Measurements from ENCODE around the gene MOSPD2. TPM values are rescaled to one million over a fixed set of nuclear protein-coding genes. Genes with fewer than 3 reads are reported as not detected.

MOSPD2 gene
- total RNA-seq, 1 experiment from 2014 or later = 6.4 TPM

DNA sequence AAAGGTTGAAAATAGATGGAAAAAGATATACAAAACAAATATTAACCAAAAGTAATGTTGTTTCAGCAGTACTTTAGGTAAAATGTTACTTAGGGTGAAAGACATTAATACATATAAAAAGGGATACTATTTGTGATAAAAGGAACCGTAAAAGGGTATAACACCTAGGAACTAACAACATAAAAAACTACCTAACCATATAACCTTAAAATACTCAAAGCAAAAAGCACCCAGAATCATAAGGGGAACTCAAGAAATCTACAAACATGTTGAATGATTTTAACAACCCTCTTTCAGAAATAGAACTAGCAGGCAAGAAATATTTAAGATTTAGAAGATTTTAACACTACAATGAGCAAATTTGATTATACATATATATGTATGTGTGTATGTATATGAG is 11.5 kb downstream of the MOSPD2 start:
- Histone ChIP-seq H4K5ac (ENCODE audit: insufficient read length, low read depth, low read length) (no peak overlapping the region), H3K9me3 (ENCODE audit: control insufficient read depth, low read depth, low read length) (no peaks in the 10 kb centered on the region), H4K20me1 (ENCODE audit: control insufficient read depth, insufficient read depth, insufficient read length) (no peaks in the 10 kb centered on the region), H2BK120ac (ENCODE audit: low read depth, low read length, poor library complexity, severe bottlenecking) (no peak overlapping the region), H2BK5ac (ENCODE audit: insufficient read length, low read length) (no peak overlapping the region), H3K56ac (ENCODE audit: insufficient read length, low read depth, low read length) (no peak overlapping the region), H4K8ac (replicated peaks; ENCODE audit: insufficient read length, low read depth, low read length) (no peak overlapping the region), H3K79me2 (ENCODE audit: insufficient read depth, low read length) (no peaks in the 10 kb centered on the region), H3K23ac (ENCODE audit: insufficient read length, low read depth, low read length) (no peak overlapping the region), H3K4ac (ENCODE audit: low read depth, low read length) (no peak overlapping the region), H3K79me1 (ENCODE audit: insufficient read depth, low read depth, low read length, poor library complexity, severe bottlenecking) (no peaks in the 10 kb centered on the region), H3K27me3 (ENCODE audit: insufficient read depth, low read length) (no peaks in the 10 kb centered on the region), H3K23me2 (ENCODE audit: insufficient read length, low read depth, low read length, poor library complexity, severe bottlenecking) (no peaks in the 10 kb centered on the region), H3K4me2 (ENCODE audit: insufficient read depth, insufficient read length, low read length) (no peak overlapping the region), H2BK12ac (ENCODE audit: insufficient read length, low read depth, low read length) (no peak overlapping the region), H2AFZ (ENCODE audit: low read length) (no peak overlapping the region), H2BK20ac (ENCODE audit: low read depth, low read length, poor library complexity, severe bottlenecking) (no peak overlapping the region), H3T11ph (ENCODE audit: low read length) (no peak overlapping the region), H3K27ac (ENCODE audit: insufficient read length, low read depth, low read length) (no peak overlapping the region), H3K9ac (ENCODE audit: extremely low read depth, insufficient read length, low read length) (no peak overlapping the region), H2AK5ac (ENCODE audit: insufficient read length, low read length) (no peak overlapping the region), H2BK15ac (ENCODE audit: low read depth, low read length) (no peak overlapping the region), H3K14ac (ENCODE audit: insufficient read depth, low read length) (no peak overlapping the region), H3K18ac (ENCODE audit: insufficient read length, low read depth, low read length) (no peak overlapping the region), H4K91ac (ENCODE audit: insufficient read length, low read depth, low read length) (no peak overlapping the region), H3K4me1 (ENCODE audit: insufficient read depth, low read length) (no peaks in the 10 kb centered on the region)
- H3K4me3 Mint-ChIP-seq = no peak overlapping the region
- no peak for DNase-seq
- peaks cover 56 to 68% of the 10 kb centered on the region in 2 experiments for H3K9me3 Mint-ChIP-seq
- TF ChIP-seq, protein P1, sequence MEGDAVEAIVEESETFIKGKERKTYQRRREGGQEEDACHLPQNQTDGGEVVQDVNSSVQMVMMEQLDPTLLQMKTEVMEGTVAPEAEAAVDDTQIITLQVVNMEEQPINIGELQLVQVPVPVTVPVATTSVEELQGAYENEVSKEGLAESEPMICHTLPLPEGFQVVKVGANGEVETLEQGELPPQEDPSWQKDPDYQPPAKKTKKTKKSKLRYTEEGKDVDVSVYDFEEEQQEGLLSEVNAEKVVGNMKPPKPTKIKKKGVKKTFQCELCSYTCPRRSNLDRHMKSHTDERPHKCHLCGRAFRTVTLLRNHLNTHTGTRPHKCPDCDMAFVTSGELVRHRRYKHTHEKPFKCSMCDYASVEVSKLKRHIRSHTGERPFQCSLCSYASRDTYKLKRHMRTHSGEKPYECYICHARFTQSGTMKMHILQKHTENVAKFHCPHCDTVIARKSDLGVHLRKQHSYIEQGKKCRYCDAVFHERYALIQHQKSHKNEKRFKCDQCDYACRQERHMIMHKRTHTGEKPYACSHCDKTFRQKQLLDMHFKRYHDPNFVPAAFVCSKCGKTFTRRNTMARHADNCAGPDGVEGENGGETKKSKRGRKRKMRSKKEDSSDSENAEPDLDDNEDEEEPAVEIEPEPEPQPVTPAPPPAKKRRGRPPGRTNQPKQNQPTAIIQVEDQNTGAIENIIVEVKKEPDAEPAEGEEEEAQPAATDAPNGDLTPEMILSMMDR (conservative IDR thresholded peaks at IDR 0.05) = no peak
- no peak overlapping the region for H3K27ac Mint-ChIP-seq
- no CpG with 5 or more reads among the region's 1 CpG for WGBS (ENCODE audit: extremely low coverage, insufficient read length, low lambda C conversion rate)
- H3K4me1 Mint-ChIP-seq = no peaks in the 10 kb centered on the region
- no peaks in the 10 kb centered on the region for H3K27me3 Mint-ChIP-seq (ENCODE audit: low read depth)
- H3K36me3 Mint-ChIP-seq (ENCODE audit: insufficient read depth in 1 of 3, low read depth in 3 of 3) = peaks cover 0 to 7% (median 3%) of the 10 kb centered on the region in 3 experiments; a peak in 4 of 7 replicates

Data from H9 (cell line).